K562 (cell line): ENCODE measurements around the gene TMEM39A. TPM values are rescaled to one million over a fixed set of nuclear protein-coding genes. Genes with fewer than 3 reads are reported as not detected.
A peak's percentile ranks its signal among the peaks of the same experiment; 100 is the strongest.

ENCODE experiments used
- CREM ChIP-seq: IDR thresholded peaks from 2 replicates; pipeline ENCODE4 v1.6.1; 2014; ENCODE audit warnings: antibody characterized with exemption, low read depth
- CTBP1 ChIP-seq: fragments of 450-650 bp; IDR thresholded peaks from 2 replicates; pipeline ENCODE4 v1.6.1; 2016; ENCODE audit warnings: borderline replicate concordance
- HSF4 ChIP-seq: fragments of 250-450 bp; sonication (Bioruptor Pico); IDR thresholded peaks from 2 replicates; pipeline ENCODE4 v2.1.2; 2022; ENCODE audit warnings: mild to moderate bottlenecking, moderate library complexity, borderline replicate concordance
- IFI16 ChIP-seq: fragments of 250-450 bp; sonication (Bioruptor Pico); IDR thresholded peaks from 2 replicates; pipeline ENCODE4 v2.1.2; 2022; ENCODE audit warnings: mild to moderate bottlenecking, inconsistent platforms
- MTA2 ChIP-seq: fragments of 450-650 bp; IDR thresholded peaks from 2 replicates; pipeline ENCODE4 v1.6.1; 2016; ENCODE audit warnings: low read depth
- PRMT5 ChIP-seq: sonication (generic); formaldehyde crosslinking; IDR thresholded peaks from 2 replicates; pipeline ENCODE4 v1.5.0; 2020; ENCODE audit warnings: missing genetic modification reagents
- polyA plus RNA-seq, 8 experiments: library from polyadenylated mRNA; depleted of rRNA in 4 of 8; stranded (reverse) in 5 of 8; unstranded in 3 of 8; fragments of >200 nt; fragmentation: Nextera tagmentation in 2 of 8; fragmentation: Illumina TruSeq in 1 of 8; extraction: Ambion mirVana in 2 of 8; extraction: Trizol in 1 of 8; gene quantifications; 2 replicates each; pipeline versions ENCODE4 v1.2.1 to v1.2.3, GENCODE V29; 2011 to 2014; ENCODE audit warnings: inconsistent platforms in 1 of 8, missing spikeins in 1 of 8
- total RNA-seq, 7 experiments: library from RNA; depleted of rRNA in 6 of 7; stranded (reverse); fragments of >200 nt in 6 of 7; fragmentation: Illumina TruSeq in 2 of 7; extraction: Trizol in 2 of 7; gene quantifications; 2 replicates each; pipeline versions ENCODE4 v1.2.1 to v1.2.3, GENCODE V29; 2011 to 2021; ENCODE audit warnings: low replicate concordance in 1 of 7
- TF ChIP-seq, protein P1 (sequence below): sonication (generic); formaldehyde crosslinking; IDR thresholded peaks from 2 replicates; pipeline ENCODE4 v1.8.0; 2022; ENCODE audit warnings: mild to moderate bottlenecking, missing genetic modification reagents, borderline replicate concordance
- TF ChIP-seq, protein P2 (sequence below): fragments of 450-650 bp; IDR thresholded peaks from 2 replicates; pipeline ENCODE4 v1.6.1; 2016; ENCODE audit warnings: low read depth, mild to moderate bottlenecking, moderate library complexity
- TF ChIP-seq, protein P3 (sequence below): fragments of 150-350 bp; IDR thresholded peaks from 2 replicates; pipeline ENCODE4 v1.6.1; 2014; ENCODE audit warnings: low read depth, mild to moderate bottlenecking, low read length, borderline replicate concordance
- TF ChIP-seq, protein P4 (sequence below): fragments of 150-350 bp; conservative IDR thresholded peaks from 2 replicates; pipeline ENCODE4 v1.6.1; 2014; ENCODE audit warnings: low read length
- TF ChIP-seq, protein P5 (sequence below), 2 experiments: fragments of 250-450 bp in 1 of 2; fragments of 450-650 bp in 1 of 2; sonication (Bioruptor Pico) in 1 of 2; IDR thresholded peaks; 2 replicates each; pipeline versions ENCODE4 v1.6.1 to v1.8.0; 2016 to 2021; ENCODE audit warnings: mild to moderate bottlenecking in 2 of 2, moderate library complexity in 2 of 2, missing compliant biosample characterization in 1 of 2, missing genetic modification characterization in 1 of 2
- TF ChIP-seq, protein P6 (sequence below): fragments of 250-450 bp; sonication (Bioruptor Pico); IDR thresholded peaks from 2 replicates; pipeline ENCODE4 v1.8.0; 2022; ENCODE audit warnings: inconsistent platforms

TMEM39A gene
- total and polyA plus RNA-seq, 9 of the 15 experiments (the other 6 are each of a cell fraction or from before 2014, with no cell fraction given): 12.0 to 41.5 (median 15.4) TPM

DNA sequence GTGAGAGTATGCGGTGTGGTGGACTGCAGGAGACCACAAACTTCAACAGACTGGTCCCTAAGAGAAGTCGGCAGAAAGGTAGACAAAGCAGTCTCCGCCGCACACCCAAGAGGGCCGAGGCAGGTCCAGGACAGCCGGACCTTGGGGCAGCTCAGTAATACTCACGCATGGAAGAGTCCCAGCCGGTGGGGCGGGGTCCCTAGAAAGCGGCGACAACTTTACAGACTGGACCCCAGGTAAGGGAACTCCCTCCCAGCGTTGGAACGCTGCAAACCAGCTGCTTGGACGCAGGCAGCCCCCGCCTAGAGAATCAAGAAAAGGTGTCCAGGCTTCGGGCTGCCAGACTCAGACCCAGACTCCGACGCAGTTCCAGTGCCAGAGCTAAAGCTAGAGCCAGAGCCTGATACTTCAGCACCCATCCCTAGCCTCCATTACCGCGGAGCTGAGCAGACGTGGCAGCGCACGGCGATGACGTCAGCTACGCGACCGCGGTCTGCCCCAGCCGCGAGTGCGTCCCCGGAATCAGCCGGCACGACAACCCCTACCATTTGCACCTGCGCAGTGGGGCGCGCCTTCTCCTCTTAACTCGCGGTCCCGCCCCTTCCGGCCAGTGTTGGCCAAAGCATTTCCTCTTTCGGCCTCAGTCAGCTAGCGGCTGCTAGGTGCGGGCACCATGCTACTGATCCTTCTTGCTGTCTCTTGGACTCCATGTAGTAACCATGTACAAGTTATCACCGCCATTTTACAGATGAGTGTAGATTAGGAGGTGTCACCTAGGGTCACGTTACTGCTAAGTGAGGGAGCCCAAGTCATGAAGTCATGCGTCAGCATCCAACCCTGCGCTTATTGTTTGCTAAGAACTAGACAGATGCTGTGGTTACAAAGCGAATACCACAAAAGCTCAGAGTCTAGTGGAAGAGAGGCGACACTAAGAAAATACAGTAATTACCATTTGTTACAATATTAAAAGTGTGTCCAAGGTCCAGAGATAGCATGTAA, at the start of gene TMEM39A (continued):
- TF ChIP-seq, protein P1, sequence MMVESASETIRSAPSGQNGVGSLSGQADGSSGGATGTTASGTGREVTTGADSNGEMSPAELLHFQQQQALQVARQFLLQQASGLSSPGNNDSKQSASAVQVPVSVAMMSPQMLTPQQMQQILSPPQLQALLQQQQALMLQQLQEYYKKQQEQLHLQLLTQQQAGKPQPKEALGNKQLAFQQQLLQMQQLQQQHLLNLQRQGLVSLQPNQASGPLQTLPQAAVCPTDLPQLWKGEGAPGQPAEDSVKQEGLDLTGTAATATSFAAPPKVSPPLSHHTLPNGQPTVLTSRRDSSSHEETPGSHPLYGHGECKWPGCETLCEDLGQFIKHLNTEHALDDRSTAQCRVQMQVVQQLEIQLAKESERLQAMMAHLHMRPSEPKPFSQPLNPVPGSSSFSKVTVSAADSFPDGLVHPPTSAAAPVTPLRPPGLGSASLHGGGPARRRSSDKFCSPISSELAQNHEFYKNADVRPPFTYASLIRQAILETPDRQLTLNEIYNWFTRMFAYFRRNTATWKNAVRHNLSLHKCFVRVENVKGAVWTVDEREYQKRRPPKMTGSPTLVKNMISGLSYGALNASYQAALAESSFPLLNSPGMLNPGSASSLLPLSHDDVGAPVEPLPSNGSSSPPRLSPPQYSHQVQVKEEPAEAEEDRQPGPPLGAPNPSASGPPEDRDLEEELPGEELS (CRISPR knock-in tag): 0 out of 2 replicates have a peak, but pooled peaks have one; percentile 24
- peak; percentile 100 for TF ChIP-seq CREM
- TF ChIP-seq, protein P2, sequence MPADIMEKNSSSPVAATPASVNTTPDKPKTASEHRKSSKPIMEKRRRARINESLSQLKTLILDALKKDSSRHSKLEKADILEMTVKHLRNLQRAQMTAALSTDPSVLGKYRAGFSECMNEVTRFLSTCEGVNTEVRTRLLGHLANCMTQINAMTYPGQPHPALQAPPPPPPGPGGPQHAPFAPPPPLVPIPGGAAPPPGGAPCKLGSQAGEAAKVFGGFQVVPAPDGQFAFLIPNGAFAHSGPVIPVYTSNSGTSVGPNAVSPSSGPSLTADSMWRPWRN: no peak
- TF ChIP-seq MTA2: no peak
- TF ChIP-seq, protein P3, sequence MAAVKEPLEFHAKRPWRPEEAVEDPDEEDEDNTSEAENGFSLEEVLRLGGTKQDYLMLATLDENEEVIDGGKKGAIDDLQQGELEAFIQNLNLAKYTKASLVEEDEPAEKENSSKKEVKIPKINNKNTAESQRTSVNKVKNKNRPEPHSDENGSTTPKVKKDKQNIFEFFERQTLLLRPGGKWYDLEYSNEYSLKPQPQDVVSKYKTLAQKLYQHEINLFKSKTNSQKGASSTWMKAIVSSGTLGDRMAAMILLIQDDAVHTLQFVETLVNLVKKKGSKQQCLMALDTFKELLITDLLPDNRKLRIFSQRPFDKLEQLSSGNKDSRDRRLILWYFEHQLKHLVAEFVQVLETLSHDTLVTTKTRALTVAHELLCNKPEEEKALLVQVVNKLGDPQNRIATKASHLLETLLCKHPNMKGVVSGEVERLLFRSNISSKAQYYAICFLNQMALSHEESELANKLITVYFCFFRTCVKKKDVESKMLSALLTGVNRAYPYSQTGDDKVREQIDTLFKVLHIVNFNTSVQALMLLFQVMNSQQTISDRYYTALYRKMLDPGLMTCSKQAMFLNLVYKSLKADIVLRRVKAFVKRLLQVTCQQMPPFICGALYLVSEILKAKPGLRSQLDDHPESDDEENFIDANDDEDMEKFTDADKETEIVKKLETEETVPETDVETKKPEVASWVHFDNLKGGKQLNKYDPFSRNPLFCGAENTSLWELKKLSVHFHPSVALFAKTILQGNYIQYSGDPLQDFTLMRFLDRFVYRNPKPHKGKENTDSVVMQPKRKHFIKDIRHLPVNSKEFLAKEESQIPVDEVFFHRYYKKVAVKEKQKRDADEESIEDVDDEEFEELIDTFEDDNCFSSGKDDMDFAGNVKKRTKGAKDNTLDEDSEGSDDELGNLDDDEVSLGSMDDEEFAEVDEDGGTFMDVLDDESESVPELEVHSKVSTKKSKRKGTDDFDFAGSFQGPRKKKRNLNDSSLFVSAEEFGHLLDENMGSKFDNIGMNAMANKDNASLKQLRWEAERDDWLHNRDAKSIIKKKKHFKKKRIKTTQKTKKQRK: no peak
- TF ChIP-seq, protein P4, sequence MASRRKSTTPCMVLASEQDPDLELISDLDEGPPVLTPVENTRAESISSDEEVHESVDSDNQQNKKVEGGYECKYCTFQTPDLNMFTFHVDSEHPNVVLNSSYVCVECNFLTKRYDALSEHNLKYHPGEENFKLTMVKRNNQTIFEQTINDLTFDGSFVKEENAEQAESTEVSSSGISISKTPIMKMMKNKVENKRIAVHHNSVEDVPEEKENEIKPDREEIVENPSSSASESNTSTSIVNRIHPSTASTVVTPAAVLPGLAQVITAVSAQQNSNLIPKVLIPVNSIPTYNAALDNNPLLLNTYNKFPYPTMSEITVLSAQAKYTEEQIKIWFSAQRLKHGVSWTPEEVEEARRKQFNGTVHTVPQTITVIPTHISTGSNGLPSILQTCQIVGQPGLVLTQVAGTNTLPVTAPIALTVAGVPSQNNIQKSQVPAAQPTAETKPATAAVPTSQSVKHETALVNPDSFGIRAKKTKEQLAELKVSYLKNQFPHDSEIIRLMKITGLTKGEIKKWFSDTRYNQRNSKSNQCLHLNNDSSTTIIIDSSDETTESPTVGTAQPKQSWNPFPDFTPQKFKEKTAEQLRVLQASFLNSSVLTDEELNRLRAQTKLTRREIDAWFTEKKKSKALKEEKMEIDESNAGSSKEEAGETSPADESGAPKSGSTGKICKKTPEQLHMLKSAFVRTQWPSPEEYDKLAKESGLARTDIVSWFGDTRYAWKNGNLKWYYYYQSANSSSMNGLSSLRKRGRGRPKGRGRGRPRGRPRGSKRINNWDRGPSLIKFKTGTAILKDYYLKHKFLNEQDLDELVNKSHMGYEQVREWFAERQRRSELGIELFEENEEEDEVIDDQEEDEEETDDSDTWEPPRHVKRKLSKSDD: no peak; the same call in 1 of the 2 replicates
- TF ChIP-seq, protein P5, sequence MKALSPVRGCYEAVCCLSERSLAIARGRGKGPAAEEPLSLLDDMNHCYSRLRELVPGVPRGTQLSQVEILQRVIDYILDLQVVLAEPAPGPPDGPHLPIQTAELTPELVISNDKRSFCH (CRISPR knock-in tag; IDR thresholded peaks at IDR 0.05): no peak
- TF ChIP-seq, protein P5 (tag; IDR thresholded peaks at IDR 0.05): no peak
- no peak for TF ChIP-seq PRMT5
- no peak for TF ChIP-seq IFI16 (CRISPR knock-in tag)
- peak; percentile 61 for TF ChIP-seq CTBP1
- no peak for TF ChIP-seq HSF4 (CRISPR knock-in tag)
- TF ChIP-seq, protein P6, sequence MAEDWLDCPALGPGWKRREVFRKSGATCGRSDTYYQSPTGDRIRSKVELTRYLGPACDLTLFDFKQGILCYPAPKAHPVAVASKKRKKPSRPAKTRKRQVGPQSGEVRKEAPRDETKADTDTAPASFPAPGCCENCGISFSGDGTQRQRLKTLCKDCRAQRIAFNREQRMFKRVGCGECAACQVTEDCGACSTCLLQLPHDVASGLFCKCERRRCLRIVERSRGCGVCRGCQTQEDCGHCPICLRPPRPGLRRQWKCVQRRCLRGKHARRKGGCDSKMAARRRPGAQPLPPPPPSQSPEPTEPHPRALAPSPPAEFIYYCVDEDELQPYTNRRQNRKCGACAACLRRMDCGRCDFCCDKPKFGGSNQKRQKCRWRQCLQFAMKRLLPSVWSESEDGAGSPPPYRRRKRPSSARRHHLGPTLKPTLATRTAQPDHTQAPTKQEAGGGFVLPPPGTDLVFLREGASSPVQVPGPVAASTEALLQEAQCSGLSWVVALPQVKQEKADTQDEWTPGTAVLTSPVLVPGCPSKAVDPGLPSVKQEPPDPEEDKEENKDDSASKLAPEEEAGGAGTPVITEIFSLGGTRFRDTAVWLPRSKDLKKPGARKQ (CRISPR knock-in tag): no peak
